H9 (cell line): Measurements from ENCODE around the gene PCDH9. TPM values are rescaled to one million over a fixed set of nuclear protein-coding genes. Genes with fewer than 3 reads are reported as not detected.

ENCODE experiments used
- DNase-seq: peaks from one replicate; pipeline ENCODE4 v3.0.0-alpha.2; 2017
- H2AFZ ChIP-seq: one replicate; pipeline ENCODE4 v1.6.1; 2013; ENCODE audit warnings: mild to moderate bottlenecking, low read length, control low read depth, moderate library complexity
- H2AK5ac ChIP-seq: 2 replicates; pipeline ENCODE4 v1.6.1; 2013; ENCODE audit warnings: low read length, control low read depth, mixed read lengths; ENCODE audit not compliant: insufficient read length
- H2BK120ac ChIP-seq: one replicate; pipeline ENCODE4 v1.6.1; 2013; ENCODE audit warnings: low read depth, mild to moderate bottlenecking, low read length, control low read depth, inconsistent platforms; ENCODE audit not compliant: poor library complexity, severe bottlenecking
- H2BK12ac ChIP-seq: 2 replicates; pipeline ENCODE4 v1.6.1; 2013; ENCODE audit warnings: low read length, control low read depth, mixed read lengths, low read depth; ENCODE audit not compliant: insufficient read length
- H2BK15ac ChIP-seq: 2 replicates; pipeline ENCODE4 v1.6.1; 2013; ENCODE audit warnings: low read depth, low read length, control low read depth
- H2BK20ac ChIP-seq: one replicate; pipeline ENCODE4 v1.6.1; 2013; ENCODE audit warnings: low read depth, mild to moderate bottlenecking, low read length, control low read depth, inconsistent platforms; ENCODE audit not compliant: poor library complexity, severe bottlenecking
- H2BK5ac ChIP-seq: 2 replicates; pipeline ENCODE4 v1.6.1; 2013; ENCODE audit warnings: low read length, control low read depth, mixed read lengths; ENCODE audit not compliant: insufficient read length
- H3K14ac ChIP-seq: 2 replicates; pipeline ENCODE4 v1.6.1; 2013; ENCODE audit warnings: low read length, control low read depth; ENCODE audit not compliant: insufficient read depth
- H3K18ac ChIP-seq: 2 replicates; pipeline ENCODE4 v1.6.1; 2013; ENCODE audit warnings: low read depth, mild to moderate bottlenecking, mixed read lengths, low read length, control low read depth; ENCODE audit not compliant: insufficient read length
- H3K23ac ChIP-seq: 2 replicates; pipeline ENCODE4 v1.6.1; 2013; ENCODE audit warnings: low read length, control low read depth, mixed read lengths, low read depth; ENCODE audit not compliant: insufficient read length
- H3K23me2 ChIP-seq: 2 replicates; pipeline ENCODE4 v1.6.1; 2013; ENCODE audit warnings: low read depth, mild to moderate bottlenecking, mixed read lengths, low read length, control low read depth; ENCODE audit not compliant: insufficient read length, poor library complexity, severe bottlenecking
- H3K27ac ChIP-seq: 2 replicates; pipeline ENCODE4 v1.5.1; 2013; ENCODE audit warnings: low read length, control low read depth, mixed read lengths, low read depth; ENCODE audit not compliant: insufficient read length
- H3K27me3 ChIP-seq: 2 replicates; pipeline ENCODE4 v1.6.1; 2013; ENCODE audit warnings: low read length, control low read depth, inconsistent platforms; ENCODE audit not compliant: insufficient read depth
- H3K4ac ChIP-seq: 2 replicates; pipeline ENCODE4 v1.6.1; 2013; ENCODE audit warnings: low read depth, mild to moderate bottlenecking, control low read depth, inconsistent platforms, low read length, moderate library complexity
- H3K4me1 ChIP-seq: 2 replicates; pipeline ENCODE4 v1.6.1; 2013; ENCODE audit warnings: low read length, control low read depth, inconsistent platforms; ENCODE audit not compliant: insufficient read depth
- H3K4me2 ChIP-seq: 2 replicates; pipeline ENCODE4 v1.6.1; 2013; ENCODE audit warnings: low read length, control low read depth, mixed read lengths; ENCODE audit not compliant: insufficient read length, insufficient read depth
- H3K56ac ChIP-seq: 2 replicates; pipeline ENCODE4 v1.6.1; 2013; ENCODE audit warnings: low read depth, mild to moderate bottlenecking, mixed read lengths, low read length, control low read depth; ENCODE audit not compliant: insufficient read length
- H3K79me1 ChIP-seq: 2 replicates; pipeline ENCODE4 v1.6.1; 2013; ENCODE audit warnings: low read depth, mild to moderate bottlenecking, moderate library complexity, low read length, control low read depth, inconsistent platforms; ENCODE audit not compliant: insufficient read depth, poor library complexity, severe bottlenecking
- H3K79me2 ChIP-seq: 2 replicates; pipeline ENCODE4 v1.6.1; 2013; ENCODE audit warnings: low read length, control low read depth, inconsistent platforms; ENCODE audit not compliant: insufficient read depth
- H3K9ac ChIP-seq: 2 replicates; pipeline ENCODE4 v1.6.1; 2013; ENCODE audit warnings: low read length, control low read depth, mixed read lengths; ENCODE audit not compliant: insufficient read length; ENCODE audit errors: extremely low read depth
- H3K9me3 ChIP-seq: one replicate; pipeline ENCODE4 v1.6.1; 2013; ENCODE audit warnings: low read depth, low read length, inconsistent platforms; ENCODE audit not compliant: control insufficient read depth
- H3T11ph ChIP-seq: one replicate; pipeline ENCODE4 v1.6.1; 2013; ENCODE audit warnings: mild to moderate bottlenecking, low read length, control low read depth, inconsistent platforms
- H4K20me1 ChIP-seq: one replicate; pipeline ENCODE4 v1.6.1; 2013; ENCODE audit not compliant: control insufficient read depth, insufficient read length, insufficient read depth
- H4K5ac ChIP-seq: 2 replicates; pipeline ENCODE4 v1.6.1; 2013; ENCODE audit warnings: low read depth, mild to moderate bottlenecking, mixed read lengths, low read length, control low read depth; ENCODE audit not compliant: insufficient read length
- H4K8ac ChIP-seq: replicated peaks from 2 replicates; pipeline ENCODE4 v1.6.1; 2013; ENCODE audit warnings: low read length, control low read depth, mixed read lengths, low read depth; ENCODE audit not compliant: insufficient read length
- H4K91ac ChIP-seq: 2 replicates; pipeline ENCODE4 v1.6.1; 2013; ENCODE audit warnings: low read depth, mild to moderate bottlenecking, moderate library complexity, mixed read lengths, low read length, control low read depth; ENCODE audit not compliant: insufficient read length
- H3K27ac Mint-ChIP-seq, 3 experiments: 2 replicates in 2 of 3; 3 replicates in 1 of 3; pipeline ENCODE4 v1.8.0; 2020 to 2021; ENCODE audit warnings: mixed read lengths in 3 of 3, mild to moderate bottlenecking in 1 of 3, moderate library complexity in 1 of 3
- H3K27me3 Mint-ChIP-seq: 2 replicates; pipeline ENCODE4 v1.8.0; 2021; ENCODE audit warnings: low read depth, mild to moderate bottlenecking, moderate library complexity, mixed read lengths
- H3K36me3 Mint-ChIP-seq, 3 experiments: 2 replicates in 2 of 3; 3 replicates in 1 of 3; pipeline ENCODE4 v1.8.0; 2020 to 2021; ENCODE audit warnings: low read depth in 3 of 3, mixed read lengths in 3 of 3; ENCODE audit not compliant: insufficient read depth in 1 of 3
- H3K4me1 Mint-ChIP-seq, 2 experiments: 2 replicates each; pipeline ENCODE4 v1.8.0; 2020; ENCODE audit warnings: mixed read lengths in 2 of 2
- H3K4me3 Mint-ChIP-seq, 2 experiments: 2 replicates in 1 of 2; 3 replicates in 1 of 2; pipeline ENCODE4 v1.8.0; 2020 to 2021; ENCODE audit warnings: mild to moderate bottlenecking in 2 of 2, mixed read lengths in 2 of 2, moderate library complexity in 1 of 2
- H3K9me3 Mint-ChIP-seq, 2 experiments: 2 replicates in 1 of 2; 3 replicates in 1 of 2; pipeline ENCODE4 v1.8.0; 2020; ENCODE audit warnings: mild to moderate bottlenecking in 2 of 2, mixed read lengths in 2 of 2, moderate library complexity in 1 of 2
- WGBS: extraction: QIAGEN DNeasy Blood & Tissue Kit; methylation state at CpG from one replicate; pipeline ENCODE4 v1.1.7; 2013; ENCODE audit warnings: missing lambda C conversion rate, low lambda C conversion rate, mixed read lengths; ENCODE audit not compliant: insufficient read length; ENCODE audit errors: extremely low coverage; 5-methylcytosine and 5-hydroxymethylcytosine counted together
- total RNA-seq: library from RNA; stranded (reverse); gene quantifications from 2 replicates; pipeline ENCODE4 v1.2.1, GENCODE V29; 2021
- TF ChIP-seq, protein P1 (sequence below): fragments of 200-600 bp; sonication (generic); conservative IDR thresholded peaks from 3 replicates; pipeline ENCODE4 v1.8.0; 2021; ENCODE audit warnings: antibody characterized with exemption, mild to moderate bottlenecking

PCDH9 gene
- total RNA-seq, 1 experiment from 2014 or later: 0.11 TPM

DNA sequence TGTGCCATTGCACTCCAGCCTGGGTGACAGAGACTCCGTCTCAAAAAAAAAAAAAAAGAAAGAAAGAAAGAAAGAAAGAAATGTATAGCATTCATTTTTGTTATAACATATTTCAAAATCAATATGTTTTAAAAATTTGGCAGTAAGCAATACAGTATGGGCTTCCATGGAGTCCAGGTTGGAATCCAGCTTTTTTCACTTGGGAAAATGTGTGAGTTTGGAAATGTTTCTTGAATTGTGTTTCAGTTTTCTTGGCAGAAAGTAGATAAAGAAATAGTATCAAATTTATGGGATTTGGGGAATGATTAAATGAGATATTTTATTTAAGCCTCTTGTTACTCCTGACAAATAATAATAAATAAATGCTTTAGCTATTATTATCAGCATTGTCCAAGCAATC, 225.6 kb downstream of the PCDH9 start:
- H2BK15ac ChIP-seq: no peak overlapping the region
- DNase-seq: no peak
- no peak overlapping the region for H3K4me2 ChIP-seq
- no peak overlapping the region for H3K4ac ChIP-seq
- Mint-ChIP-seq H3K9me3 (no peaks in the 10 kb centered on the region), H3K36me3 (no peaks in the 10 kb centered on the region), H3K27ac (no peak overlapping the region), H3K4me1 (peaks cover 0 to 8% of the 10 kb centered on the region in 2 experiments; a peak in 2 of 4 replicates), H3K4me3 (no peak overlapping the region), H3K27me3 (no peaks in the 10 kb centered on the region)
- H3K79me2 ChIP-seq: no peaks in the 10 kb centered on the region
- no peak overlapping the region for H3K9ac ChIP-seq
- H3K27me3 ChIP-seq: no peaks in the 10 kb centered on the region
- H3K79me1 ChIP-seq: no peaks in the 10 kb centered on the region
- no peak overlapping the region for H3T11ph ChIP-seq
- no peak overlapping the region for H3K18ac ChIP-seq
- no peak overlapping the region for H4K5ac ChIP-seq
- H2BK120ac ChIP-seq: no peak overlapping the region
- H2BK12ac ChIP-seq: no peak overlapping the region
- H2AK5ac ChIP-seq: no peak overlapping the region
- H3K23me2 ChIP-seq: no peaks in the 10 kb centered on the region
- TF ChIP-seq, protein P1, sequence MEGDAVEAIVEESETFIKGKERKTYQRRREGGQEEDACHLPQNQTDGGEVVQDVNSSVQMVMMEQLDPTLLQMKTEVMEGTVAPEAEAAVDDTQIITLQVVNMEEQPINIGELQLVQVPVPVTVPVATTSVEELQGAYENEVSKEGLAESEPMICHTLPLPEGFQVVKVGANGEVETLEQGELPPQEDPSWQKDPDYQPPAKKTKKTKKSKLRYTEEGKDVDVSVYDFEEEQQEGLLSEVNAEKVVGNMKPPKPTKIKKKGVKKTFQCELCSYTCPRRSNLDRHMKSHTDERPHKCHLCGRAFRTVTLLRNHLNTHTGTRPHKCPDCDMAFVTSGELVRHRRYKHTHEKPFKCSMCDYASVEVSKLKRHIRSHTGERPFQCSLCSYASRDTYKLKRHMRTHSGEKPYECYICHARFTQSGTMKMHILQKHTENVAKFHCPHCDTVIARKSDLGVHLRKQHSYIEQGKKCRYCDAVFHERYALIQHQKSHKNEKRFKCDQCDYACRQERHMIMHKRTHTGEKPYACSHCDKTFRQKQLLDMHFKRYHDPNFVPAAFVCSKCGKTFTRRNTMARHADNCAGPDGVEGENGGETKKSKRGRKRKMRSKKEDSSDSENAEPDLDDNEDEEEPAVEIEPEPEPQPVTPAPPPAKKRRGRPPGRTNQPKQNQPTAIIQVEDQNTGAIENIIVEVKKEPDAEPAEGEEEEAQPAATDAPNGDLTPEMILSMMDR: no peak
- no peak overlapping the region for H3K14ac ChIP-seq
- H3K56ac ChIP-seq: no peak overlapping the region
- no peak overlapping the region for H3K27ac ChIP-seq
- H4K91ac ChIP-seq: no peak overlapping the region
- no peaks in the 10 kb centered on the region for H4K20me1 ChIP-seq
- no peaks in the 10 kb centered on the region for H3K4me1 ChIP-seq
- H3K9me3 ChIP-seq: no peaks in the 10 kb centered on the region
- no peak overlapping the region for H2BK5ac ChIP-seq
- H2BK20ac ChIP-seq: no peak overlapping the region
- no CpG with 5 or more reads among the region's 1 CpG for WGBS
- no peak overlapping the region for H4K8ac ChIP-seq
- H2AFZ ChIP-seq: no peak overlapping the region
- no peak overlapping the region for H3K23ac ChIP-seq
